ENCODE results near the gene GAL3ST3.
A peak's percentile ranks its signal among the peaks of the same experiment; 100 is the strongest.
"Not testable (repeated sequence)": the region's sequence is repeated elsewhere in the genome, so short reads cannot be mapped to it uniquely, and the experiment has no call there.

Gene GAL3ST3, protein sequence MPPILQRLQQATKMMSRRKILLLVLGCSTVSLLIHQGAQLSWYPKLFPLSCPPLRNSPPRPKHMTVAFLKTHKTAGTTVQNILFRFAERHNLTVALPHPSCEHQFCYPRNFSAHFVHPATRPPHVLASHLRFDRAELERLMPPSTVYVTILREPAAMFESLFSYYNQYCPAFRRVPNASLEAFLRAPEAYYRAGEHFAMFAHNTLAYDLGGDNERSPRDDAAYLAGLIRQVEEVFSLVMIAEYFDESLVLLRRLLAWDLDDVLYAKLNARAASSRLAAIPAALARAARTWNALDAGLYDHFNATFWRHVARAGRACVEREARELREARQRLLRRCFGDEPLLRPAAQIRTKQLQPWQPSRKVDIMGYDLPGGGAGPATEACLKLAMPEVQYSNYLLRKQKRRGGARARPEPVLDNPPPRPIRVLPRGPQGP

DNA sequence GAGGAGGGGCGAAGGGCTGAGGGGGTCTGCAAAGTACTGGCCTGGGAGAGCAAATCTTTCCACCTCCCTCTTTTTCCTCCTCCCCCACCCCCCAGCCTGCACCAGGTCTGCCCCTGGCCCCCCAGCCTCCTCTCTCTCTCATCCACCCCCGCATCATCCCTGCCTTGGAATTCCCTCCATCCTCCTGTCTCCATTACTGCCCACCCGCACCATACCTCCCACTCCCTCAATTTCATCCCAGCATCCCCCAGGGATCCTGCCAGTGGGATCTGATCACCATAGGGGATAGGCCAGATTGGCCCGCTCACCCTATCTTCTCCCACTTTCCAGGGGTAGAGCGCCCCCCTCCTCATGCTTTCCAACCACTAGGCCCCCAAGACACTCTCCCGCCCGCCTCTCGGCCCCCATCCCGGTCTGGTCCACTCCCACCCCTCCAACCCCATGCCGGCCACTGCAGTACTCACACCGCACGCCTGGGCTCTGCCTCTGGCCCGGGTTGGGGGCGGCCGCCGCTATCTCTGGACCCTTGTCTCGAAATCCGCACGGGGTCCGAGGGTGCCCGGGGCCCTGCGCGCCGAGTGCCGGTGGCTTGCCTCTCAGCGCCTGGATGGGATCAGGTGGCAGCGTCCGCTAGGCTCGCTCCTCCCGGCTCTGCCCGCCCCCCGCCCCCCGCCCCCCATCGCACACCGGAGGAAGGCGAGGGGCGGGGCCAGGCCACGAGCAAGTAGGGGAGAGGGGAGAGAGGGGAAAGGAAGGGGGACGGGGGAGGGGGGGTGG lies at the start of gene GAL3ST3:
Gene GAL3ST3 (minus strand): TSS at position 615 of the 777 bp plus-strand sequence. CDS start 3,746 bp downstream, outside the sequence.
- no peak for DNase-seq (ENCODE audit: low read depth in 1 of 2, low spot score in 1 of 2)

DNA sequence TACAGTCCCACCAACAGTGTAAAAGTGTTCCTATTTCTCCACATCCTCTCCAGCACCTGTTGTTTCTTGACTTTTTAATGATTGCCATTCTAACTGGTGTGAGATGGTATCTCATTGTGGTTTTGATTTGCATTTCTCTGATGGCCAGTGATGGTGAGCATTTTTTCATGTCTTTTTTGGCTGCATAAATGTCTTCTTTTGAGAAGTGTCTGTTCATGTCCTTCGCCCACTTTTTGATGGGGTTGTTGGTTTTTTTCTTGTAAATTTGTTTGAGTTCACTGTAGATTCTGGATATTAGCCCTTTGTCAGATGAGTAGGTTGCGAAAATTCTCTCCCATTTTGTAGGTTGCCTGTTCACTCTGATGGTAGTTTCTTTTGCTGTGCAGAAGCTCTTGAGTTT lies 43.2 kb upstream of the GAL3ST3 start:
- not testable (repeated sequence) for DNase-seq (ENCODE audit: low read depth in 1 of 2, low spot score in 1 of 2)

DNA sequence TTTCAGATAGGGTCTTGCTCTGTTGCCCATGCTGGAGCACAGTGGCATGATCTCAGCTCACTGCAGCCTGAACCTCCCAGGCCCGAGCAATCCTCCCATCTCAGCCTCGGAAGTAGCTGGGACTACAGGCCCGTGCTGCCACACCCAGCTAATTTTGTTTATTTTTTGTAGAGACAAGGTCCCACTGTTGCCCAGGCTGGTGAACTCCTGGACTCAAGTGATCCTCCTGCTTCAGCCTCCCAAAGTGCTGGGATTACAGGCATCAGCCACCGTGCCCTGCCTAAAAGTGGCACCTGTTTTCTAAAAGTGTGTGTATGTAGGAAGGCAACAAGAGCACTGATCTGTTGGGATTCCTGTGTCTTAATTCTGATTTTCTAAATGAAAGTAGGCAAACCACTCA lies 41.3 kb upstream of the GAL3ST3 start:
- no peak for DNase-seq (ENCODE audit: low read depth in 1 of 2, low spot score in 1 of 2)

DNA sequence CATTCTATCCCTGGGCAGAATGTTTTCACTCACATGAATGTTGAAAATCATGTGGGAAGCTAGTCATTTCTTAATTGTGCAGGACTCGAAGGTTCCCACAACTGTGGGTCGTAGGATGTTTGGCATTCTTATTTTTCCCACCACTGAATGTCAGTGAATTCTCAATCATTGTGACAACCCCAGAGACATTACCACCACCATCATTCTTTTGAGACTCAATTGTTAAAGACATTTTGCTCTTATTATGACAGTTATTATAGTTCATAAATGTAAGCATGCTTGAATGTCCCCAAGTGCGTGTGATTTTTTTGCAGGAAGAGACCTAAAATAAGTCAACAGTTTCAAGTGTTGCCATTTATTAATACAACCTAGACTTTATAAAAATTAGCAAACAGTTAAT lies 40.1 kb upstream of the GAL3ST3 start:
- no peak for DNase-seq (ENCODE audit: low read depth in 1 of 2, low spot score in 1 of 2)

DNA sequence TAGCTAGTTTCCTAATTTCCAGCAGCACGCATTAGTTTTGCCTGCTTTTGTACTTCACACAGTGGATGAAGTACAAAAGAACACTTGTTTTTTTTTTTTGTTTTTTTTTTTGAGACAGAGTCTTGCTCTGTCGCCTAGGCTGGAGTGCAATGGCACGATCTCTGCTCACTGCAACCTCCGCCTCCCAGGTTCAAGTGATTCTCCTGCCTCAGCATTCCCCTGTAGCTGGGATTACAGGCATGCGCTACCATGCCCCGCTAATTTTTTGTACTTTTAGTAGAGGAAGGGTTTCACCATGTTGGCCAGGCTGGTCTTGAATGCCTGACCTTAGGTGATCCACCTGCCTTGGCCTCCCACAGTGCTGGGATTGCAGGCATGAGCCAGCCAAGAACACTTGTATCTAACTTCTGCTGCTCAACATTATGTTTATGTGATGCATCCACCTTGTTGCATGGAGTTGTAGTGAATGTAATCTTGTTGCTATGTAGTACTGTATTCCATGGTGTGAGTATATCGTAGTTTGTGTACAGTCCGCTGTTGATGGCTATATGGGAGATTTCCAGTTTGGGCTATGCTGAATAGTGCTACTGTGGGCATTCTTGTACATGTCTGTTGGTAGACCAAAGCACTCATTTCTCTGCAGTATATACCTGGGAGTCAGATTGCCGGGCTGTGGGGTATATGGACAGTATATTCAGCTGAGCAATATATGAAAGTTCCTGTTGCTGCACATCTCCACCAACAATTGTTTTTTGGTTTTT lies 38.4 kb upstream of the GAL3ST3 start:
- DNase-seq (ENCODE audit: low read depth in 1 of 2, low spot score in 1 of 2) = no peak

DNA sequence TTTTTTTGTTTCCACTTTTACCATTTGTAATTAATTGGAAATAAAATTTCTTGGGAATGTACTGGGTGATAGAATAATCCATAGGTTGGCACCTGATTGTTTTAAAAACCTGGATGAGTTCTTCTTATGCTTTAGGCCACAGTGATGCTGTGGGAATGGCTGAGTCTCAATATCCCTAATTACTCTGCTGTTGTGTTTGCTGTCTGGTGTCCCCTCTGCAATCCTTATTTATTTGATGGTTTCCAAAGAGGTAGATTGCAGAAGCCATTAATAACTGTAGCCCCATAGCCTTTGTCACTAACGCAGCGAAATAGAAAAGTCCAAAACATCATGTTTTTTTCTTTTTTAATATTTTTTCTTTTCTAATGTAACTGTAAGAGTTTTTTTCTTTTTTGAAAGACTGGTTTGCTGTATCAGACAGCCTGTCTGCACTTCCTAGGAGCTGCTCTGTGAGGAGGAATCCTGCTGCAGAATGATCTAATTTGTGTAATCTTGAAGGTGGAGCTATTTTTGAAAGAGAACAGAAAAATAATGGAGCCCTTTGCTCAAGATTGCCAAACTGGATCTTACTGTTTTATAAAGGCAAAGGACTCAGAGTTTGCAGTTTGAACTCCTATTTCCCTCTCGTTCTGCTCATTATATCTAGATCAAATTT lies 36.0 kb upstream of the GAL3ST3 start:
- DNase-seq (ENCODE audit: low read depth in 1 of 2, low spot score in 1 of 2) = no peak

DNA sequence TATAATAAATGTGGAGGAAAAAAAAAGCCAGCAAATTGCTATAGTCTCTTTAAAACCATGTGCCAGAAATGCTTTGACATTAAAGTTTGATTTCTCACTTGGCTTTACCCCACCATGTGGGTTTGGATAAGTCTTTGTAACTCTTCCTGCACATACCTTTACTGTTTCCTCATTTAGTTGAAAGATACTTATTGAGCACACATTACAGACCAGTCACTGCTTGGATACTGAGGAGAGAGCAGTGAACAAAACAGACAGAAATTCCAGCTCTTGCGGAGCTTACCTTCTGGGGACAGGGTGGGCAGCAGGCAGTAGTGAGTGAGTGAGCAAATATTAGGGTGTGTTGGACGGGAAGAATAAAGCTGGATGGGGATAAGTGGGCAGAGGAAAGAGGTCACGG lies 34.8 kb upstream of the GAL3ST3 start:
- DNase-seq (ENCODE audit: low read depth in 1 of 2, low spot score in 1 of 2) = no peak

DNA sequence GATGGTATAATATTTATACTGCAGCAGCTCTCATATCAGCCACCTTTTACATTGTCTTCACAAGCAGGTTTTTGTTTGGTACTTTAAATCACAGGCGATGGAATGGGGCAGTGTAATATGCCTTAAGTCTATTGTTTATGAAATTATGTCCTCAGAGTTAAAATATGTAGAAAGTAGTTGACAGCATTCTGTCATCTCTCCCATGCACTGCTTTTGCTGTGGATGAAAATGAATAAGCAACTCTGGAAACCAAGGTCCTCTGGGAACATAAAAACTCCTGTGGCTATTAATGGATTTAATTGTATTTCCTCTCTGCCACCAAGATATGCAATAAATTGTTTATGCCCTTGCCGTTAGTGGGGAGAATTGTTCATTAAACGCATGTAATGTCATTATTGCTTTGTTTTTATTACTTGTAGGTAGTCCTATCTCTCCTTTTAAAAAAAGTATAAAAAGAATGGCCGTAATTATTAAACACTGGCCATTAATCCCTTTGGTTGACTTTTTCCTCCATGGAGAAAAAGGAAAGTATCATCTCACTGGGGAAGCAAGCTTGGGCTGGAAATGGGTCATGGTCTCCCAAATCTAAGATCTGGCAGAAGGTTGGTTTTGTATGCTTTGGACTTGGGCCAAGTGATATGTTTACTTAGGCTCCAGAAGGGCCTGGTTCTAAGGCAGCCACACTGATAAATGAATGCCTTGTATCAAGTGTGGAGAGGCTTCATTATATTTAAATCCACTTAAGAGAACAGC lies 34.2 kb upstream of the GAL3ST3 start:
- DNase-seq (ENCODE audit: low read depth in 1 of 2, low spot score in 1 of 2) = no peak

DNA sequence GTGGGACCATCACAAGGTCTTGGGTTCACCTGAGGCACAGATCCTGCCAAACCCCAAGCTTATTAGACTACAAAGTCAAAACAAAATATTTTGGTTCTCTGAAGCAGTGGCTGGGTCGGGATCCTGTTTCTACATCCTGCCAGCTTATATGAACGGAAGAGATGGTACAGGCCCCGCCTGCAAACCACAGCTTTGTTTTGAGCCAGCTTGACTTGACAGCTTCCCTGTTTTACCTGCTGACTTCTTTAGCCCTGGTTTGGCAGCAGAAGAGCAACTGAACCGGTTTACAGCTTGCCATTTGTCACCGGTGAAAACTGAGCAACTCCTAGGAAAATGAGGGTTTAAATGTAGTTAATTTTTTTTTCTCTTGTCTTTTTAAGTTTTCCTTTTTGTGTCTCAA lies 32.5 kb upstream of the GAL3ST3 start:
- peak; percentile 27 to 51 for DNase-seq (ENCODE audit: low read depth in 1 of 2, low spot score in 1 of 2)

DNA sequence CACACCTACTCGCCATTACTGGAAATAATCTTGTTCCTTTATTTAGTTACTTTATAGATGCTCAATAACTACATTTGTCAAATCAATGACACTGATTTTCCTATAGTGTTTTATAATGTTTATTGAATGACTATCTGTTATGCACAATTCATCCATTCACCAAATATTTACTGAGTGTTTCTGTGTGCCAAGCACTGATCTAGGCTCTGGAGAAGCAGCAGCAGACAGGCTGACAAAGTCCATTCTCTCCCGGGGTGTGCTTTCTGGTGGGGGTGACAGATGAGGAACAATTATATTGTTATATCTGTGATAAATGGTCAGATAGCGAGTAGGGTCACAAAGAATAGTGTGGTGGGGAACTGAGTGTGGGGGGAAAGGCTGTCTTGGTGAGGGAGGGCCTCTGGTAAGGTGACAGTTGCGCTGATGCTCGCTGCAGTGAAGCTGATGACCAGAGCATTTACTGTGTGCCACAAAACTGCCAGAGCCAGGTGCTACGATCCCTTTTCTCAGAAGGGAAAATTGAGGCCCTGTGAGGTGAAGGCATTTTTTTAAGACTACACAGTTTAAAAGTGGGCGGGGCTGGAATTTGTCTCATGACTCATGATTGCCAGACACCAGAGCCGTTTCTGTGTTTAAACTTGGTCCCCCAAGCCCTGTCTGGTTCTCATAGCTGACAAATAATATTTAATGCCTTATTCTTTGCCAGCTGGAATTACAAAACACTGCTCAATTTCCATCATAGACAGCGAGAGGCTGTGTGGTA lies 31.3 kb upstream of the GAL3ST3 start:
- peak; percentile 33 to 51 for DNase-seq (ENCODE audit: low read depth in 1 of 2, low spot score in 1 of 2)

DNA sequence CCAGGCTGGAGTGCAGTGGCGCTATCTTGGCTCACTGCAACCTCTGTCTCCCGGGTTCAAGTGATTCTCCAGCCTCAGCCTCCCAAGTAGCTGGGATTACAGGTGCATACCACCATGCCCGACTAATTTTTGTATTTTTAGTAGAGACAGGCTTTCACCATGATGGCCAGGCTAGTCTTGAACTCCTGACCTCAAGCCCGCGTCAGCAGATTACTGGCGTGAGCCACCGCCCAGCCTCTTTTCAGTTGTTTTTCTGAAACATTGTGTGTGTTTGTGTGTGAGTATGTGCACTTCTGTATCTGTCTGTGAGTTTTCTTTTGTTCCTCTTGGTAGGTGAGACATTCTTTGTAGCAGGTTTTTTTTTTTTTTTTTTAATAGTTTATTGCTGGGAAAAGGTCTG lies 30.0 kb upstream of the GAL3ST3 start:
- not testable (repeated sequence) for DNase-seq (ENCODE audit: low read depth in 1 of 2, low spot score in 1 of 2)

DNA sequence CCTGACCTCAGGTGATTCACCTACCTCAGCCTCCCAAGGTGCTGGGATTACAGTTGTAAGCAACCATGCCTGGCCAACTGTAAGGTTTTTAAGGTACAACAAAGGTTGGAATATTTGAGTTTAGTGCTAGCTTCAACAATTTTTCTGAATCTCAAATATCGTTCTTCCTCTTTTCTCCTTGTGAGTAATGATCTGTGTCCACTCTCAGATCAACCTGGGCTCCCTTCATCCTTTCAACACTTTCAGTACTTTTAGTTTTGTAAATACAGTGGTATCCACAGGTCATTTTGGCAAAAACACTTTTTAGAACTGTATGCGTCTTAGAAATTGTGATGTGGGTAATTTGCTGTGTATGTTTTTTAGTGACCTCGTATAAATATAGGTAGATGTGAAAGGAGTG lies 29.0 kb upstream of the GAL3ST3 start:
- DNase-seq (ENCODE audit: low read depth in 1 of 2, low spot score in 1 of 2) = no peak

DNA sequence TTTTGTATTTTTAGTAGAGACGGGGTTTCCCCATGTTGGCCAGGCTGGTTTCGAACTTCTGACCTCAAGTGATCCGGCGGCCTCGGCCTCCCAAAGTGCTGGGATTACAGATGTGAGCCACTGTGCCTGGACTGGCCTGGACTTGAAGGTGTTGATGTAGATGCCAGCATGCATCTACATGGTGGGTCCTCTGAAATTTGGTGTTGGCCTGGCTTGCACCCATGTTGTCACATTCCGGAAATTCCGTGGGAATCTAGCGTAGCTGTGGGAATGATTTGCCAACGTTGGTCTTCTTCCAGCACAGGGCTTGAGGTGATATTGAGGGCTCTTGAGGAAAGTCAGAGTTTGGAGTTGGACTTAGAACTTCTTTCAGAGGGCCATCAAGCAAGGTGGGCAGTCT lies 27.6 kb upstream of the GAL3ST3 start:
- DNase-seq (ENCODE audit: low read depth in 1 of 2, low spot score in 1 of 2) = no peak

DNA sequence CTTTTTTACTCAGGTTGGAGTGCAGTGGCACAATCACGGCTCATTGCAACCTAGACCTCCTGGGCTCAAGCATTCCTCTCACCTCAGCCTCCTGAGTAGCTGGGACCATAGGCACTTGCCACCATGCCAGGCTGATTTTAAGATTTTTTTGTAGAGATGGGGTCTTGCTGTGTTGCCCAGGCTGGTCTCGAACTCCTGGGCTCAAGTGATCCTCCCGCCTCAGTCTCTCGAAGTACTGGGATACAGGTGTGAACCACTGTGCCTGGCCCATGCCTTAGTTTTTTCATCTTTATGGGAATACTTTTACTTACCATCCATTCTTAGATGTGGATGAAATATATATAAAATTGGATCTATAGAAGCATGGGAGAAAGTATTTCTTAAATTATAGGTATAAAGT lies 26.3 kb upstream of the GAL3ST3 start:
- no peak for DNase-seq (ENCODE audit: low read depth in 1 of 2, low spot score in 1 of 2)

DNA sequence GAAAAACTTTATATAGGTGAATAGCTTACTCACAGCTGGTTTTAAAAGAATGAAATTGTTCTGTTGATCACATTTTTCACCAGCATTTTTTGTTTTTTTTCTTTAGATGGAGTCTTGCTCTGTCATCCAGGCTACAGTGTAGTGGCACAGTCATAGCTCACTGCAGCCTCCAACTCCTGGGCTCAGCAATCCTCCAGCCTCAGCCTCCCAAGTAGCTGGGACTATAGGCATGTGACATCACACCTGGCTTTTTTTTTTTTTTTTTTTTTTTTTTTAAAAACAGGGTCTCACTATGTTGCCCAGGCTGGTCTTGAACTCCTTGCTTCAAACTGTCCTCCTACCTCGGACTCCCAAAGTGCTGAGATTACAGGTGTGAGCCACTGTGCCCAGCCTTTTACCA lies 24.7 kb upstream of the GAL3ST3 start:
- DNase-seq (ENCODE audit: low read depth in 1 of 2, low spot score in 1 of 2) = no peak

DNA sequence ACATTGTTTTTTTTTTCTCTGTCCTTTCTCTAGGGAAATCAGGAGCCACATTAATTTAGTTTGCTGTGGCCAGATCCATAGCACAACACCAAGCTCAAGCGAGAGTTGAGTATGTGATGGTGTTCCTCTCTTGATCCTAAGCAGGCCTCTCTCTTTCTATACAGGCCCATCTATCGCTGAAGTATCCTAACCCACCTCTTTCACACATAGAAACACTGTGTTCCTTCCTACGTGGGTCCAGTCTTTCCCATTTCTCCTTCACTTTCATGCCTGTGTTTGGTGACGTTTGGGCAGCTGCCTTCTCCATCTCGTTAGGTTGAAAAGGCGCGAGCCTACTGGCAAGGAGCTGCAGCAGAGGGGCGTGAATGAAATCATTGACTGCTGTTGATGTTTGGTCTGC lies 23.6 kb upstream of the GAL3ST3 start:
- no peak for DNase-seq (ENCODE audit: low read depth in 1 of 2, low spot score in 1 of 2)

DNA sequence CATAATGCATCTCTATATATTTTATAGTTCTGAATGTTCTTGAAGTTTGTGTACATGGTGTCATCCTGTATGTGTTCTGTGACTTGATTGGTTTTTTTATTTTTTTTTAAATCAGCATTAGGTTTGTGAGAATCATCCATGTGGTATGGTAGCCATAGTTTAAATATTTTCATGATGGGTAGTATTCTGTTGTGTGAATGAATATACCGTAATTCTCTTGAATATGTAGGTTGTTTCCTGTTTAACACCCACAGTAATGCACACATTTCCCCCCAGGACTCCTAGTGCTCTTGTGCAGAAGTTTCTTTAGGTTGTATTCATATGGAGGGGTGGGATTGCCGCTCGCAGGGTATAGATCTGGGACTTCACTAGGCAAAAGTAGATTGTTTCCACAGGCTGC lies 23.1 kb upstream of the GAL3ST3 start:
- DNase-seq (ENCODE audit: low read depth in 1 of 2, low spot score in 1 of 2) = no peak

DNA sequence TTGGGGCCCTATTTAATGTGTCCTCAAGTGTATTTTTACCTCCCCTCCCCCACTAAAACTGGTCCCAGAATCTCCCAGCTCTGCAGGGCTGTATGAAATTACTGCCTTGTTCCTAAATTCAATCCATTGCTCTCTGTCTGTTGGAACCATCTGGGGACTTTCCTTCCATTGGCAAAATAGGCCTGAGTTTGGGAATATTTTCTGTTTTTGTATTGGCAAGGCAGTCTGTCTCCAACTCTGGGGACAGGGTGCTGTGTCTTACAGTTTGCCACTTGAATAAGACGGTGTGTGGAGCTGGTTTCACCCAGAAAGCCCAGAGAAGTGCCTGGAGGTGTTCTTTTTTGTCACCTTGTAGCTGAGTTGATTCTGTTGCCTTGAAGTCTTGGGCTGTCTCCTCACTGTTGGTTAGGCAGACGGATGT lies 22.4 kb upstream of the GAL3ST3 start:
- no peak for DNase-seq (ENCODE audit: low read depth in 1 of 2, low spot score in 1 of 2)

DNA sequence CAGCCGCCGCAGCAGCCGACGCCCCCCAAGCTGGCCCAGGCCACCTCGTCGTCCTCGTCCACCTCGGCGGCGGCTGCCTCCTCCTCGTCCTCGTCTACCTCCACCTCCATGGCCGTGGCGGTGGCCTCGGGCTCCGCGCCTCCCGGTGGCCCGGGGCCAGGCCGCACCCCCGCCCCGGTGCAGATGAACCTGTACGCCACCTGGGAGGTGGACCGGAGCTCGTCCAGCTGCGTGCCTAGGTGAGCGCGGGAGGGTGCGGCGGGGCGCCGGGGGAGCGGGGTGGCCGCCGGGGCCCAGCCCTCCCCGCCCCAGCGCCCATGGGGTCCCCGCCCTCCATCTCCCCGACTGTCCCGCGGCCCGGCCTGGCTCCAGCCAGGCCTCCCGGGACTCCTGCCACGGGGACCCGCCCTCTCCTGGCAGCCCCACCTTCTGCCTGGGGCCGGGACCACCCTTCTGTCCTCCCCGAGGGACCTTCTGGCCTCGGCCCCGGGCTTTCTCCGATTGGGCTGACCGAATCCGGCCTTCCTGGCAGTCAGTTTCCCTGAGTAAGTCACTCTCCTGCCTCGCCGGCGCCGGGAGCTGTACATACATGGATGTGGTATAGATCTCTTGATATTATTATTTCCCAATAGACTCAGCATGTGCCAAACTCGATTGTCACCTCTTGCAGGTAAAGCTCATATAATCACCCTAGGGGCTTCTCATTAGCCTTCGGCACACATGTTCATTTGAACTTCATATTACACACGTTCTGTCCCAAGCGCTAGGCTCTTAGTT lies 21.8 kb upstream of the GAL3ST3 start:
- peak in 1 of 2 donors; percentile 14 for DNase-seq (ENCODE audit: low read depth in 1 of 2, low spot score in 1 of 2)
